Measurements from ENCODE around the gene ZC3HAV1.

GRCh38 chr7:139059905-139060304, 49.6 kb downstream of the ZC3HAV1 start:
- TF ChIP-seq, protein P1, sequence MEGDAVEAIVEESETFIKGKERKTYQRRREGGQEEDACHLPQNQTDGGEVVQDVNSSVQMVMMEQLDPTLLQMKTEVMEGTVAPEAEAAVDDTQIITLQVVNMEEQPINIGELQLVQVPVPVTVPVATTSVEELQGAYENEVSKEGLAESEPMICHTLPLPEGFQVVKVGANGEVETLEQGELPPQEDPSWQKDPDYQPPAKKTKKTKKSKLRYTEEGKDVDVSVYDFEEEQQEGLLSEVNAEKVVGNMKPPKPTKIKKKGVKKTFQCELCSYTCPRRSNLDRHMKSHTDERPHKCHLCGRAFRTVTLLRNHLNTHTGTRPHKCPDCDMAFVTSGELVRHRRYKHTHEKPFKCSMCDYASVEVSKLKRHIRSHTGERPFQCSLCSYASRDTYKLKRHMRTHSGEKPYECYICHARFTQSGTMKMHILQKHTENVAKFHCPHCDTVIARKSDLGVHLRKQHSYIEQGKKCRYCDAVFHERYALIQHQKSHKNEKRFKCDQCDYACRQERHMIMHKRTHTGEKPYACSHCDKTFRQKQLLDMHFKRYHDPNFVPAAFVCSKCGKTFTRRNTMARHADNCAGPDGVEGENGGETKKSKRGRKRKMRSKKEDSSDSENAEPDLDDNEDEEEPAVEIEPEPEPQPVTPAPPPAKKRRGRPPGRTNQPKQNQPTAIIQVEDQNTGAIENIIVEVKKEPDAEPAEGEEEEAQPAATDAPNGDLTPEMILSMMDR (IDR thresholded peaks at IDR 0.05; ENCODE audit: low read depth, low read length), result no peak
- no peak for TF ChIP-seq EZH2phosphoT487 (IDR thresholded peaks at IDR 0.05; ENCODE audit: low read depth)

Data from OCI-LY3 (cell line).